ENCODE results near the gene CHRNA9. TPM values are rescaled to one million over a fixed set of nuclear protein-coding genes. Genes with fewer than 3 reads are reported as not detected.

Gene CHRNA9
- total and polyA plus RNA-seq, 5 experiments from 2014 or later: 0.39 to 0.73 (median 0.55) TPM; not detected in 2

- Mint-ChIP-seq H3K27me3 (no peaks in the 10 kb centered on the region), H3K36me3 (peaks cover 0 to 6% (median 5%) of the 10 kb centered on the region in 3 donors), H3K4me1 (peaks cover 0 to 2% (median 0%) of the 10 kb centered on the region in 4 donors), H3K4me3 (no peak overlapping the region), H3K27ac (no peak overlapping the region), H3K9me3 (peaks cover 0 to 10% (median 4%) of the 10 kb centered on the region in 9 donors)
- POLR2A ChIA-PET: no interaction called here
- DNase-seq: no peak
- no peak for ATAC-seq
Measured at GRCh38 chr4:40401631-40402030, 66.5 kb downstream of the CHRNA9 start.

GRCh38 chr4:40402556-40402955 lies 67.4 kb downstream of the CHRNA9 start:
- H3K9me3 Mint-ChIP-seq: peaks cover 0 to 15% (median 7%) of the 10 kb centered on the region in 9 donors
- peaks cover 0 to 10% (median 6%) of the 10 kb centered on the region in 3 donors for H3K36me3 Mint-ChIP-seq
- no peak overlapping the region for H3K4me3 Mint-ChIP-seq
- peaks cover 0 to 2% (median 0%) of the 10 kb centered on the region in 4 donors for H3K4me1 Mint-ChIP-seq
- no peak for ATAC-seq
- no peak for DNase-seq
- H3K27ac Mint-ChIP-seq: peak overlapping the region in 1 of 10 donors; percentile 47
- POLR2A ChIA-PET: no interaction called here
- H3K27me3 Mint-ChIP-seq: no peaks in the 10 kb centered on the region

GRCh38 chr4:40403081-40403480 lies 67.9 kb downstream of the CHRNA9 start:
- no peak for ATAC-seq

More at GRCh38 chr4:40403081-40403480, 67.9 kb downstream of the CHRNA9 start:
- Mint-ChIP-seq H3K36me3 (peaks cover 0 to 14% (median 6%) of the 10 kb centered on the region in 3 donors), H3K27me3 (no peaks in the 10 kb centered on the region), H3K27ac (peak overlapping the region in 1 of 10 donors; percentile 47), H3K4me3 (no peak overlapping the region), H3K4me1 (peaks cover 0 to 2% (median 0%) of the 10 kb centered on the region in 4 donors), H3K9me3 (peaks cover 0 to 18% (median 9%) of the 10 kb centered on the region in 9 donors)
- POLR2A ChIA-PET: no interaction called here
- DNase-seq: no peak

Other genes starting within 250 kb of the CHRNA9 start
- 100 to 1,000 TPM; 233 to 249 TPM for gene RHOH, start 138.3 kb upstream of the CHRNA9 start, total RNA-seq
- gene RHOH, start 138.3 kb upstream of the CHRNA9 start, polyA plus RNA-seq: 100 to 1,000 TPM; 328 to 416 (median 383) TPM

All from naive thymus-derived CD8-positive, alpha-beta T cell (primary cell).